NCI-H69 (cell line): ENCODE results near the gene PAQR7.
"Not testable (repeated sequence)": the region's sequence is repeated elsewhere in the genome, so short reads cannot be mapped to it uniquely, and the experiment has no call there.

Experiments
- DNase-seq: peaks from one replicate; lab custom pipeline; 2025; lab: John Stamatoyannopoulos, UW

Gene PAQR7

GRCh38 chr1:25845664-25846063 is 29.8 kb downstream of the PAQR7 start:
- DNase-seq = no peak

DNA sequence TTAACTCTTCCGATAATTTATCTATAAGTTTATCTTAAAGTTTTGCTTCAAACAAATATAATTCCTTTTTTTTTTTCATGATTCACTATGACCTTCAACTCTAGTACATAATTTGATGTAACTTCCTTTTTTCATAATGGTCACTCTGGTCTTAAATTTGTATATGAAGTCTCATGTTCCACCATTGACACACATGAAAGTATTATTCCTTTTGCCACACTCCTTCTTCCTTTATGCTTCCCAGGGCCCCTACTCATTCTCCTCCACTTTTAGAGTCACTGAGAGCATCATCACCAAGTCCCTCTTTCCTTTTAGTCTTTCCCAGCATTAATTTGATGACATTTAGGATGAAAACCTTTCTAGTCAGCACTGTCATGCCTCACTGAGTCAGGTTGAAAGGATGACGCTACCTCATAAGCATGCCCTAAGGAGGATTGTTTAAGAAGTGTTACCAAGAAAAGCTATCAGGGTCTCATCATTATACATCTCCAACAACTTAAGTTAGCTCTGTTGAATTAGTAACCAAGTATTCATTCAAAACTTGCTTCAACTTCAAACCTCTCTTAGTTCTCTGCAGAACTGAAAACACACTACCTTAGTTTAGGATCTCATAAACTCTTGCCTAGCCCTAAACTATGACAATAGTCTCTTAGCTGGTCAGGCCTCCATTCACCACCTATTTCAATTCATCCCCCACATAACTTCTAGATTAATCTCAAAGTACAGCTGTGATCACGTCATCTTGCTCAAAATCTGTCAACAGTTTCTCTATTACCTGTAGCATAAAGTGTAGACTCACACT is 30.8 kb downstream of the PAQR7 start:
- no peak for DNase-seq

GRCh38 chr1:25843483-25843882 is 32.0 kb downstream of the PAQR7 start:
- DNase-seq = no peak

GRCh38 chr1:25839808-25840207 is 35.7 kb downstream of the PAQR7 start:
- DNase-seq = not testable (repeated sequence)

DNA sequence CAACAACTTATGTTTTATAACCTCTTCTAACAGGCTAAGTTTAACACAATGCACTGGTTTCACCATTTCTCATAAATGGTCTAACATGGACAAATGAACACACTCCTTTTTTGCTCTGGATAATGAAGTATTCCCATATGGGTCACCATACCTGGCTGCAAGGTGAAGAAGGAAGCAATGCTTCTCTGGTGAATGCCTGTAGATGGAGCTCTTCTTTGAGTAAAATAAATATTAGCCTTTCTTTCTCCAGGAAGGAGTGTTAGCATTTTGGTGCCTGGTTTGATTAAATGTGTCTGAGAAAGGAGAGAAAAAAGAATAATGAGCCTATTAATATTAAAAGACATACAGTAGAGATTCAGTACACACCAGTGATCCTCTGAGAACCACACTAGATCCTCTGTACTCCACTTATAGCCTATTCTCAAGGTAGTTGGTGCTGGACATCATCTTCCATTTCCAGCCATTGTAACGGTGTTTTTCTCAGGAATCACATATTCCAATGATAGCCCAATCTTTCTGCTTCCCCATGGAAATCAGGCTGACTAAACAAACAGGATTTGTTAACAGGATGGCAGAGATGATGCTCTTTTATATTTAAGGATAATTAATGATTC is 38.1 kb downstream of the PAQR7 start:
- peak; percentile 35 for DNase-seq

DNA sequence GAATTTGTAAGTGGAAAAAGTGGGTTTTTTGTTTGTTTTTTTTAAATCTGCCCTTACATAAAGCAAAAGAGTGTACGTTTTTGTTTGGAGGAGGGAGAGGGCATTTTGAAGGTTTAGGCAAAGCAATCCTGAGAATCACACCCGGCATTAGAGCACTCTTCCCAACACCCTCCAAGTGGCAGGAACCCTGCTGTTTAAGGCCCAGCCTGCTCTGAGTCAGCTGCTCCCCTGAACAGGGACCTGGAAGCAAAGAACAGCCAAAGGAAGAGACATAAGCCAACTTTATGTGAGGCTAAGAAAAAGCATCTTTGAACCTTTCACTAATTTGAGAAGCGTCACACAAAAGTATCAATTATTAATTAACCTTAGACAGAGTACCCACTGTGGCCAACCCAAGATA is 38.8 kb downstream of the PAQR7 start:
- DNase-seq = no peak

GRCh38 chr1:25834894-25835293 is 40.6 kb downstream of the PAQR7 start:
- DNase-seq = no peak

GRCh38 chr1:25833158-25833557 is 42.4 kb downstream of the PAQR7 start:
- DNase-seq = no peak

DNA sequence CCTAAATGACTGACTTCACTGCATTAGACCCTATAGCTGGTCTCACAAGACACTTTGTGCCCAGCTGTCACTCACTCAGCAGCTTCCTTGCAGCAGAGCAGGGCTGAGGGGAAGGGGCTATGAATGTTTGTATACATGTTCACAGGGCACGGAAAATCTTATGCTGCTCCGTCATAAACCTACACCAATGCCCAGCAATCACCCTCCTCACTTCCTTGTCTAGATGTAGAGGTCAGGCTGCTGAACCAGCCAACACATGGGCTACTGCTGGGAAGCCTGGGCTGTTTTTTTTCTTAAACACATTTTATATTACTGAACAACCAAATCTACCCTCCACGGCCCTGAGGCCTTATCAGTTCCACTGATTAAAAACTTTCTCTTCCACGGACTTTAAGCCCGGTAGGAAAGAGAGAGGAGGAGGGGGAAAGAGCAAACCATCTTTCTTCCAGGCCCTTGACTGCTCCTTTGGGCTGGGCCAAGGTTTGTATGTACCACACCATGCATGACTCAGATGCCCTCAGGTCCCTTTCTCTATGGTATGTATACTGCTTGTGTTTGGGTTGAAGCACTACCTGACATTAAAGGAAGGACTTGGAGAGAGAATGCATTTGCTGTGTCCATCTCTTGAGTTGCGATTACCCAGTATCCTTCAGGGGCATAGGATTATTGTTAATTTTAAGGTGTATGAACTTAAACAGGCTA is 43.0 kb downstream of the PAQR7 start:
- DNase-seq = no peak

DNA sequence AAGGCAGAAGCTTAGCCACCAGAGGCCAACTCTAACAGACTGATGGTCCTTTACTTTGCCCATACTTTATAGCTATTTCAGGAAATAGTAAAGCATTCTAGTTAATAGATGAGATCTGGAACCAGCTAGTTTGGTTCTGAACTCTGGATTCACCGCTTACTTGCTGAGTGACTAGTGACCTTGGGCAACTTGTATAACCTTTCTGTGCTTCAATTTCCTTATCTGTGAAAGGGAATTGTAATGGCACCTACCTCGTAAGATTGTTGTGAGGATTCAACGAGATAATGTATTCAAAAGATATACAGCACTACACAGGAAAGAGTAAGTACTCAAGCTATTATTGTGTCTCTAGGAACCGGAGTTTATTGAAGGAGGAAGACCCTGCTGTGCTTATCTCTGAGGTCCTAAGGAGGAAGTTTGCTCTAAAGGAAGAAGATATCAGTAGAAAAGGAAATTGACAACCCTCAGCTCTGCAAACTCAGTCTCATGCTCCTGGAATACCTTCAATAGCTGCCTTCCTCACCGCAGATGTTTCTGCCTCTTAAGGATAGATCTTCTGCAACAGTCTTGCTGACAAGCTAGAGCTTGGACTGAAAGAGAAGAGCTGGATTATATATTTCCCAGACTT is 43.8 kb downstream of the PAQR7 start:
- no peak for DNase-seq

DNA sequence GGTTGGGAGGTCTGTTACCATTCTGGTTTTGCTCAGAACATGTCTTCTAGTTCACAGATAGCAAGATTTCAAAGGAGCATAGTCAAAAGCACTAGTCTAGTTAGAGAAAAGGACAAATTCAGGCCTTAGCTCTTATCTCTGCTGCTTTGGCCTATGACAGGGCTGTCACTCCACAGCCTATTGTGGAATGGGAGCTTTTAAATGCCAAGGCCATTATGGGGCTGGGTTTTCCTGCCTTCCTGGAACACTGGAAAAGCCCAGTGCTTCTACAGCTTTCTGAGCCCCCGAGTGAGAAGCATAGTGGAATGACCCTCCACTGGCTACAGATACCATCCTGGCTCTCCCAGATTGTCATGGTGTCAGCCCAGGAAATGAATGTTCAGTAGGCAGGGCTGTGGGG is 46.5 kb downstream of the PAQR7 start:
- DNase-seq = no peak

- DNase-seq = no peak
Observed at GRCh38 chr1:25828491-25828890, 47.0 kb downstream of the PAQR7 start.

GRCh38 chr1:25826571-25826970 is 48.9 kb downstream of the PAQR7 start:
- DNase-seq = no peak

DNA sequence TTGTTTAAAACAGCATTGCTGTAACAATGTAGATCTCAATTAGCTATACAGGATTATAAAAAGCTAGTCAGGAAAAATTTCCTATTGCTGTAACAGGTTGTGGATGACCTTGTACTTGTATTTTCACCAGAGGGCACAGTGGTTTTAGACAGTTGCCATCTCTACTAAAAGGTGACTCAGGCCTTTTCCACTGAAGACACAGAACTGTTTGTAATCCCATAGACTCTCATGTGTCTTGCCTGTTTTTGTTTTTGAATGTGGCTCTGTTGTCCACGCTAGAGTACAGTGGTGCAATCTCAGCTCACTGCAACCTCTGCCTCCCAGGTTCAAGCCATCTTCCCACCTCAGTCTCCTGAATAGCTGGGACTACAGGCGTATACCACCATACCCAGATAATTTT is 49.9 kb downstream of the PAQR7 start:
- no peak for DNase-seq

DNA sequence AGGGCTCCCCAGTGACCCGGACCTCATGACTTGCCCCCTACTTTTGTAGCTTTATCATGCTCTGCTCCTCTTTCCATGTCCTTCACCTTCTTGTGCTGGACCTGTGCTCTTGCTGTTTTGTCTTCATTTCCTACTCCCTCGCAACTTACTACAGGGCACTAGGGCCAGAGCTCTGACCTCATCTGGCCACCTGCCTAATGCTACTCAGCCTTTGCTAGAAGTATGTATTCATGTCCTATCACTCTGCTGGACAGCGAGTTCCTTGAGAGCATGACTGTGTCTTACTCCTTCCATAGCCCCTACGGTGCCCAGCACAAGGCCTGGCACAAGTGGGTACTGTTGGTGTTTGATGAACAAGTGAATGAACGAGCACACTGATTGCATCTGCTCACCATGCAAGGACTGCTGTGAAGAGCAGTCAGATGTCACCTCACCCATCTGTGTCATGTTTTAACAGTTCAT is 53.8 kb downstream of the PAQR7 start:
- DNase-seq = no peak

DNA sequence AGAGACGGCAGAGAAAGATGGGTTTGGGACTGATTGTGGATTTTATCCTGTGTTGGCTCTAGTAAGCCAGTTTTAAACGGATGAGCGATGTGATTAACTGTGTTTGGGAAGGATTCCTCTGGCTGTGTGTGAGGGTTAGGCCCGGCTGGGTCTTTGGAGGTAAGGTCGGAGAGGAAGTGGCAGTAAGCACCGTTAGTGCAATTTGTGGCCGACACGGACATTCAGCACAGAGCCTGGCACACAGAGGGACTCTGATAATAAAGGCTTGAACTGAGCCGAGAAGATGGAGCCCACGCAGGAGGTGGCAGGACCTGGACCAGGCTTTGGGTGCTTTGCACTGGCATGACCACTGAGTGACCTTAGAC is 54.4 kb downstream of the PAQR7 start:
- DNase-seq = no peak

GRCh38 chr1:25820247-25821111 is 55.0 kb downstream of the PAQR7 start:
- DNase-seq = peak; percentile 64

DNA sequence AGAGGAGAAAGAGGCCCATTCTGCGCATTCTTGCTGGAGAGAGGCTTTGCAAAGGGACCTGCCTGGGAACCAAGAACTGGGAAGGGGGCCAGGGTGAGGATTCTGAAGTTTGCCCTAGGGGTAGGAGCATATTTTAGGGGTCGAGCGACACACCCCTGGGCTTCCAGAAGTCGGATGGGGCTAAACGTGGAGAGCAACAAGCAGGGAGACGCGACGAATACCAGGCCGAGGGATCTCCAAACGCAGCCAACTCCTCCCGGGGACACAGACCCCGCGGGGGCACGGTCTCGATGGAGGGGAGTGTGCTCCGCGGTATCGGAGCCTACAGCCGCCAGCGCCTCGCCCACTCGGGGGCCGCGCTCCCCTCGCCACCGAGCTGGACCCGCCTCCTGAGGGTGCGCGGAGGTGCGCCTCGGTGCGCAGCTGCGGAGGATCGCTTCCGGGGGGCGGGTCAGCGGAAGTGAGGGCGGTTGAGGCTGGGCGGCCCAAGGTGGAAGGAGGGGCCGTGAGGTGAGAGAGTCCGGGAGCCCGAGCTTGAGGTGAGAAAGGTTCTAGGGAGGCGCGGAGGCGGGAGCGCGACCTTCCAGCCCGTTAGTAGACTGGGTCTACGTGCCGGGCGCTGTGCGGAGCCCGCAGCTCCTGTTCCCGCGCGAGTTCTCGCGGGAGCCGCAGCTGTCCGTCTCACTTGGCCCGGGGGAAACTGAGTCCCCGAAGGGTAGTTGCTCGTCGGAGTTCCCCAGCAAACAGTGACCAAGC is 55.8 kb downstream of the PAQR7 start, which contains the start of gene MTFR1L:
Gene MTFR1L (plus strand): TSS at position 464 of the 756 bp plus-strand sequence. CDS start 3,151 bp downstream, outside the sequence.
- peak; percentile 87 for DNase-seq

- no peak for DNase-seq
Observed at GRCh38 chr1:25818569-25818968, 56.9 kb downstream of the PAQR7 start.

- DNase-seq = no peak
Observed at GRCh38 chr1:25817840-25818501, 57.5 kb downstream of the PAQR7 start.
